GM12891 (cell line): ENCODE results near the gene ATG10.

Experiments used
- PAX5 ChIP-seq: IDR thresholded peaks from 2 replicates; pipeline ENCODE4 v1.6.1; 2011; ENCODE audit warnings: low read length, moderate library complexity, mild to moderate bottlenecking; ENCODE audit not compliant: insufficient read depth, severe bottlenecking
- POLR2A ChIP-seq: IDR thresholded peaks from 2 replicates; pipeline ENCODE4 v1.6.1; 2011; ENCODE audit warnings: low read depth, low read length, control low read depth
- POLR2AphosphoS5 ChIP-seq: IDR thresholded peaks from 2 replicates; pipeline ENCODE4 v1.6.1; 2011; ENCODE audit warnings: low read depth, low read length, control low read depth
- POU2F2 ChIP-seq: IDR thresholded peaks from 2 replicates; pipeline ENCODE4 v1.6.1; 2011; ENCODE audit warnings: low read depth, mild to moderate bottlenecking, control low read depth, low read length, moderate library complexity

GRCh38 chr5:82068723-82069122 lies 96.9 kb downstream of the ATG10 start:
- no peak for TF ChIP-seq POLR2A
- TF ChIP-seq POU2F2, result no peak
- TF ChIP-seq PAX5, result no peak
- no peak for TF ChIP-seq POLR2AphosphoS5
